NT2/D1 (cell line): Measurements from ENCODE around the gene KAT5.
"Not testable (repeated sequence)": the region's sequence is repeated elsewhere in the genome, so short reads cannot be mapped to it uniquely, and the experiment has no call there.

Experiments
- SUZ12 ChIP-seq: IDR thresholded peaks from 2 replicates; pipeline ENCODE4 v1.6.1; 2011; ENCODE audit not compliant: insufficient read length, insufficient read depth; ENCODE audit errors: extremely low read depth
- YY1 ChIP-seq: IDR thresholded peaks from 2 replicates; pipeline ENCODE4 v1.6.1; 2011; ENCODE audit not compliant: insufficient read length, insufficient read depth
- ZNF274 ChIP-seq: IDR thresholded peaks from 2 replicates; pipeline ENCODE4 v1.6.1; 2011; ENCODE audit warnings: mild to moderate bottlenecking, low read depth, low read length

DNA sequence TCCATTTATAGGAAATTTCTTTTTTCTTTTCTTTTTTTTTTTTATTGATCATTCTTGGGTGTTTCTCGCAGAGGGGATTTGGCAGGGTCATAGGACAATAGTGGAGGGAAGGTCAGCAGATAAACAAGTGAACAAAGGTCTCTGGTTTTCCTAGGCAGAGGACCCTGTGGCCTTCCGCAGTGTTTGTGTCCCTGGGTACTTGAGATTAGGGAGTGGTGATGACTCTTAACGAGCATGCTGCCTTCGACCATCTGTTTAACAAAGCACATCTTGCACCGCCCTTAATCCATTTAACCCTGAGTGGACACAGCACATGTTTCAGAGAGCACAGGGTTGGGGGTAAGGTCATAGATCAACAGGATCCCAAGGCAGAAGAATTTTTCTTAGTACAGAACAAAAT is 50.1 kb downstream of the KAT5 start:
- TF ChIP-seq ZNF274, YY1, SUZ12: not testable (repeated sequence)
